Chondrocyte (in vitro differentiated cells): ENCODE measurements around the gene RGS14. TPM values are rescaled to one million over a fixed set of nuclear protein-coding genes. Genes with fewer than 3 reads are reported as not detected.

ENCODE experiments used
- DNase-seq: peaks from one replicate; pipeline ENCODE4 v3.0.0; 2021; ENCODE audit warnings: mixed read lengths, low spot score
- H3K27ac Mint-ChIP-seq: one replicate; pipeline ENCODE4 v1.8.0; 2021; ENCODE audit warnings: mild to moderate bottlenecking, moderate library complexity, mixed read lengths; ENCODE audit not compliant: unreplicated experiment
- H3K27me3 Mint-ChIP-seq: 2 replicates; pipeline ENCODE4 v1.8.0; 2021; ENCODE audit warnings: low read depth, mixed read lengths
- H3K36me3 Mint-ChIP-seq: 2 replicates; pipeline ENCODE4 v1.8.0; 2021; ENCODE audit warnings: low read depth, mixed read lengths
- H3K4me1 Mint-ChIP-seq: 2 replicates; pipeline ENCODE4 v1.8.0; 2021; ENCODE audit warnings: low read depth, mild to moderate bottlenecking, mixed read lengths
- H3K4me3 Mint-ChIP-seq: one replicate; pipeline ENCODE4 v1.8.0; 2021; ENCODE audit warnings: mild to moderate bottlenecking, moderate library complexity, mixed read lengths; ENCODE audit not compliant: unreplicated experiment
- H3K9me3 Mint-ChIP-seq: 2 replicates; pipeline ENCODE4 v1.8.0; 2021; ENCODE audit warnings: low read depth, mixed read lengths
- CTCF ChIP-seq: fragments of 200-600 bp; sonication (generic); IDR thresholded peaks from 2 replicates; pipeline ENCODE4 v1.5.0; 2021; ENCODE audit warnings: antibody characterized with exemption, mild to moderate bottlenecking, moderate library complexity
- total RNA-seq: library from RNA; stranded (reverse); gene quantifications from 3 replicates; pipeline ENCODE4 v1.2.1, GENCODE V29; 2021

The RGS14 gene
- total RNA-seq, 1 donor from 2014 or later, result 11.6 TPM

- Mint-ChIP-seq H3K27ac (no peak overlapping the region), H3K4me1 (peaks cover 19% of the 10 kb centered on the region), H3K27me3 (peaks cover 4% of the 10 kb centered on the region), H3K4me3 (no peak overlapping the region), H3K9me3 (no peaks in the 10 kb centered on the region), H3K36me3 (no peaks in the 10 kb centered on the region)
- TF ChIP-seq CTCF, result no peak
- DNase-seq, result no peak
Observed at GRCh38 chr5:177388521-177389052, 30.9 kb downstream of the RGS14 start.

- Mint-ChIP-seq H3K27me3 (no peaks in the 10 kb centered on the region), H3K9me3 (no peaks in the 10 kb centered on the region), H3K36me3 (no peaks in the 10 kb centered on the region), H3K27ac (peak overlapping the region; percentile 78), H3K4me1 (peaks cover 19% of the 10 kb centered on the region), H3K4me3 (no peak overlapping the region)
- DNase-seq, result no peak
- no peak for TF ChIP-seq CTCF
Observed at GRCh38 chr5:177389241-177390169, 31.8 kb downstream of the RGS14 start.

GRCh38 chr5:177390363-177391300 lies 32.9 kb downstream of the RGS14 start:
- Mint-ChIP-seq H3K4me1 (peaks cover 19% of the 10 kb centered on the region), H3K36me3 (no peaks in the 10 kb centered on the region), H3K27me3 (no peaks in the 10 kb centered on the region), H3K27ac (peak overlapping the region; percentile 84), H3K9me3 (no peaks in the 10 kb centered on the region), H3K4me3 (no peak overlapping the region)
- peak; percentile 99 for TF ChIP-seq CTCF
- no peak for DNase-seq

GRCh38 chr5:177392765-177393164 lies 35.0 kb downstream of the RGS14 start:
- DNase-seq, result no peak
- Mint-ChIP-seq H3K27me3 (peaks cover 2% of the 10 kb centered on the region), H3K4me3 (no peak overlapping the region), H3K9me3 (no peaks in the 10 kb centered on the region), H3K27ac (no peak overlapping the region), H3K4me1 (peaks cover 19% of the 10 kb centered on the region), H3K36me3 (no peaks in the 10 kb centered on the region)
- TF ChIP-seq CTCF, result no peak
